ENCODE data around the gene TNFAIP8.

GRCh38 chr5:119335261-119335677 is 20.6 kb upstream of the TNFAIP8 start:
- TF ChIP-seq CTCF (IDR thresholded peaks at IDR 0.05) (no peak), POLR2AphosphoS5 (IDR thresholded peaks at IDR 0.05) (no peak)

Data from suprapubic skin (tissue), 3 donors.